ENCODE measurements around the gene C4orf46.

The C4orf46 gene

DNA sequence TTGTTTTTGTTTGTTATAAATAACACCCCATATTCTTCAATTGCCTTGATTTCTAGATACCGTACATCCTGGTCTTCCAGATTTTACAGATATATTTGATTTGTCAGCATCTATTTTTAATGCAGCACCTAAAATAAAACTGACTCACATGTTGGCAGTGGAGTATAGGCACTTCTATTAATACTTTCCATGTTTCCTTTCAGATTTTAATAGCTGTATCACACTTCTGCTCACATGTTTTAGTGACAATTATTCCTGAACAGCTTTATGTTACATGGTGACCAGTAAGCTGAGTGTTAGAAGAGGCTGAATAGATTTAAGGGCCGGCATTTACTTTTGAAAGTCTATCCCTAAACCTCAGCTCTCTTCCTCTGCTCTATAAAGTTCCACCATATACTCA is 46.1 kb downstream of the C4orf46 start (continued):
- no peak for TF ChIP-seq ZNF544 (tag by site-specific recombination; IDR thresholded peaks at IDR 0.05)
- no peak for TF ChIP-seq ZNF221 (tag by site-specific recombination; IDR thresholded peaks at IDR 0.05; ENCODE audit: borderline replicate concordance)
- TF ChIP-seq, protein P1, sequence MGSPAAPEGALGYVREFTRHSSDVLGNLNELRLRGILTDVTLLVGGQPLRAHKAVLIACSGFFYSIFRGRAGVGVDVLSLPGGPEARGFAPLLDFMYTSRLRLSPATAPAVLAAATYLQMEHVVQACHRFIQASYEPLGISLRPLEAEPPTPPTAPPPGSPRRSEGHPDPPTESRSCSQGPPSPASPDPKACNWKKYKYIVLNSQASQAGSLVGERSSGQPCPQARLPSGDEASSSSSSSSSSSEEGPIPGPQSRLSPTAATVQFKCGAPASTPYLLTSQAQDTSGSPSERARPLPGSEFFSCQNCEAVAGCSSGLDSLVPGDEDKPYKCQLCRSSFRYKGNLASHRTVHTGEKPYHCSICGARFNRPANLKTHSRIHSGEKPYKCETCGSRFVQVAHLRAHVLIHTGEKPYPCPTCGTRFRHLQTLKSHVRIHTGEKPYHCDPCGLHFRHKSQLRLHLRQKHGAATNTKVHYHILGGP (tag by site-specific recombination; IDR thresholded peaks at IDR 0.05) = no peak
- no peak for TF ChIP-seq ZFP37 (tag by site-specific recombination; IDR thresholded peaks at IDR 0.05)
- TF ChIP-seq ZNF555 (tag by site-specific recombination; conservative IDR thresholded peaks at IDR 0.05) = no peak
- TF ChIP-seq, protein P2, sequence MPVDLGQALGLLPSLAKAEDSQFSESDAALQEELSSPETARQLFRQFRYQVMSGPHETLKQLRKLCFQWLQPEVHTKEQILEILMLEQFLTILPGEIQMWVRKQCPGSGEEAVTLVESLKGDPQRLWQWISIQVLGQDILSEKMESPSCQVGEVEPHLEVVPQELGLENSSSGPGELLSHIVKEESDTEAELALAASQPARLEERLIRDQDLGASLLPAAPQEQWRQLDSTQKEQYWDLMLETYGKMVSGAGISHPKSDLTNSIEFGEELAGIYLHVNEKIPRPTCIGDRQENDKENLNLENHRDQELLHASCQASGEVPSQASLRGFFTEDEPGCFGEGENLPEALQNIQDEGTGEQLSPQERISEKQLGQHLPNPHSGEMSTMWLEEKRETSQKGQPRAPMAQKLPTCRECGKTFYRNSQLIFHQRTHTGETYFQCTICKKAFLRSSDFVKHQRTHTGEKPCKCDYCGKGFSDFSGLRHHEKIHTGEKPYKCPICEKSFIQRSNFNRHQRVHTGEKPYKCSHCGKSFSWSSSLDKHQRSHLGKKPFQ (tag by site-specific recombination; IDR thresholded peaks at IDR 0.05) = no peak
- no peak for TF ChIP-seq REPIN1 (tag by site-specific recombination; IDR thresholded peaks at IDR 0.05; ENCODE audit: low read depth)

DNA sequence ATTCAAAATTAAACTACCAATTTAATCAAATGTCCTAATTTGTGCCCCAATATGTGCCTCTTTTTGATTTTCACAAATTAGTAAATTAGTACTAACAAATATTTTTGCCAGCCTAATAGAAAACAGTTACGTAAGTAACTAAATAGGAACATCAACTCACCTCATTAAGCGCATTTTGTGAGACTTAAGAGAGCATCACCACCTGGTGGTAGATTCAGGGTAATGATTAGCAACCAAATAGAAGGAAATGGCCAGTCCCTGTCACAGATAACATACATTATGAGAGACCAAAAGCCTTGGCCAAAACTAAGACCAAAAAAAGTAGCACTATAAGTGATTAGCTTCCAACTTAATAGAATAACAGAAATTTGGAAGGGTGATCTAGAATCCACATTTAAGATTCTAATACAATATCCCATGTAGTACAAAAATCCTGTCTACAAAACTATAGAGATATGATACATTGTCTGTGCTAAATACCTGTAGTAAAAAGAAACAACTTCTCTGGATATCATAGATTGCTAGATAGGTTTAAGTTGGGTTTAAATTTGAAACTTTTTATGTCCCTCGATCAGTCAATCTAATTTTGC is 46.7 kb downstream of the C4orf46 start:
- ChIA-PET CTCF (interaction anchor here (0.6 to 2.1 kb wide), 13 partner anchors 17 to 999 kb away, joined by 3 to 9 read pairs (median 3); no protein-coding TSS in a partner anchor), POLR2A (no interaction called here)
- Histone ChIP-seq H3K27ac (ENCODE audit: extremely low read depth, low read depth, low read length) (no peak overlapping the region), H3K4me1 (ENCODE audit: control insufficient read depth, insufficient read depth, low read length) (no peaks in the 10 kb centered on the region), H3K4me3 (ENCODE audit: low read depth, low read length) (no peak overlapping the region), H3K36me3 (ENCODE audit: control insufficient read depth in 2 of 2, insufficient read depth in 1 of 2, low read length in 2 of 2) (no peaks in the 10 kb centered on the region), H3K9me3 (ENCODE audit: control insufficient read depth, insufficient read depth, low read depth, low read length) (no peaks in the 10 kb centered on the region)
- no peak for TF ChIP-seq ZNF768 (tag by site-specific recombination; IDR thresholded peaks at IDR 0.05)
- TF ChIP-seq ZNF114 (tag by site-specific recombination; IDR thresholded peaks at IDR 0.05) = no peak
- TF ChIP-seq, protein P3, sequence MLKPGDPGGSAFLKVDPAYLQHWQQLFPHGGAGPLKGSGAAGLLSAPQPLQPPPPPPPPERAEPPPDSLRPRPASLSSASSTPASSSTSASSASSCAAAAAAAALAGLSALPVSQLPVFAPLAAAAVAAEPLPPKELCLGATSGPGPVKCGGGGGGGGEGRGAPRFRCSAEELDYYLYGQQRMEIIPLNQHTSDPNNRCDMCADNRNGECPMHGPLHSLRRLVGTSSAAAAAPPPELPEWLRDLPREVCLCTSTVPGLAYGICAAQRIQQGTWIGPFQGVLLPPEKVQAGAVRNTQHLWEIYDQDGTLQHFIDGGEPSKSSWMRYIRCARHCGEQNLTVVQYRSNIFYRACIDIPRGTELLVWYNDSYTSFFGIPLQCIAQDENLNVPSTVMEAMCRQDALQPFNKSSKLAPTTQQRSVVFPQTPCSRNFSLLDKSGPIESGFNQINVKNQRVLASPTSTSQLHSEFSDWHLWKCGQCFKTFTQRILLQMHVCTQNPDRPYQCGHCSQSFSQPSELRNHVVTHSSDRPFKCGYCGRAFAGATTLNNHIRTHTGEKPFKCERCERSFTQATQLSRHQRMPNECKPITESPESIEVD (tag by site-specific recombination; IDR thresholded peaks at IDR 0.05) = no peak
- no peak for TF ChIP-seq ZNF350 (tag by site-specific recombination; IDR thresholded peaks at IDR 0.05)
- TF ChIP-seq, protein P4, sequence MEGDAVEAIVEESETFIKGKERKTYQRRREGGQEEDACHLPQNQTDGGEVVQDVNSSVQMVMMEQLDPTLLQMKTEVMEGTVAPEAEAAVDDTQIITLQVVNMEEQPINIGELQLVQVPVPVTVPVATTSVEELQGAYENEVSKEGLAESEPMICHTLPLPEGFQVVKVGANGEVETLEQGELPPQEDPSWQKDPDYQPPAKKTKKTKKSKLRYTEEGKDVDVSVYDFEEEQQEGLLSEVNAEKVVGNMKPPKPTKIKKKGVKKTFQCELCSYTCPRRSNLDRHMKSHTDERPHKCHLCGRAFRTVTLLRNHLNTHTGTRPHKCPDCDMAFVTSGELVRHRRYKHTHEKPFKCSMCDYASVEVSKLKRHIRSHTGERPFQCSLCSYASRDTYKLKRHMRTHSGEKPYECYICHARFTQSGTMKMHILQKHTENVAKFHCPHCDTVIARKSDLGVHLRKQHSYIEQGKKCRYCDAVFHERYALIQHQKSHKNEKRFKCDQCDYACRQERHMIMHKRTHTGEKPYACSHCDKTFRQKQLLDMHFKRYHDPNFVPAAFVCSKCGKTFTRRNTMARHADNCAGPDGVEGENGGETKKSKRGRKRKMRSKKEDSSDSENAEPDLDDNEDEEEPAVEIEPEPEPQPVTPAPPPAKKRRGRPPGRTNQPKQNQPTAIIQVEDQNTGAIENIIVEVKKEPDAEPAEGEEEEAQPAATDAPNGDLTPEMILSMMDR (tag by site-specific recombination; IDR thresholded peaks at IDR 0.05) = 0 out of 2 replicates have a peak, but pooled peaks have one; percentile 12
- TF ChIP-seq ZNF654 (tag by site-specific recombination; IDR thresholded peaks at IDR 0.05; ENCODE audit: low read depth) = peak; percentile 65
- TF ChIP-seq ZXDB (tag by site-specific recombination; IDR thresholded peaks at IDR 0.05) = no peak
- no peak for TF ChIP-seq ZNF239 (tag by site-specific recombination; IDR thresholded peaks at IDR 0.05)
- TF ChIP-seq KLF10 (tag by site-specific recombination; IDR thresholded peaks at IDR 0.05) = no peak

DNA sequence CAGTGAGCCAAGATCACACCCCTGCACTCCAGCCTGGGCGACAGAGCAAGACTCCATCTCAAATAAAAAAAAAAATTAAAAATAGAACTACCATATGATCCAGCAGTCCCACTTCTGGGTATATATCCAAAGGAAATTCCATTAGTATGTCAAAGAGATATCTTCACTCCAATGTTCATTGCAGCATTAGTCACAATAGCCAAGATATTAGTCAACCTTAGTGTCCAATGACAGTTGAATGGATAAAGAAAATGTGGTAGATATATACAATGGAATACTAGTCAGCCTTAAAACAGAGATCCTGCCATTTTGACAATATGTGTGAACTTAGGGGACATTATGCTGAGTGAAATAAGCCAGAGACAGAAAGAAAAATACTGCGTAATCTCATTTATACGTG is 49.4 kb downstream of the C4orf46 start:
- TF ChIP-seq GLIS2 (tag by site-specific recombination; IDR thresholded peaks at IDR 0.05) = no peak
- TF ChIP-seq ZNF302 (tag by site-specific recombination; IDR thresholded peaks at IDR 0.05; ENCODE audit: low read depth) = no peak
- TF ChIP-seq ZNF266 (tag by site-specific recombination; IDR thresholded peaks at IDR 0.05; ENCODE audit: low read depth) = no peak
- no peak for TF ChIP-seq ZNF202 (tag by site-specific recombination; IDR thresholded peaks at IDR 0.05; ENCODE audit: borderline replicate concordance)
- TF ChIP-seq ZNF521 (tag by site-specific recombination; IDR thresholded peaks at IDR 0.05) = no peak
- TF ChIP-seq KLF10 (tag by site-specific recombination; IDR thresholded peaks at IDR 0.05) = no peak
- no peak for TF ChIP-seq ZNF214 (tag by site-specific recombination; IDR thresholded peaks at IDR 0.05; ENCODE audit: borderline replicate concordance)
- TF ChIP-seq ZBTB7A (tag by site-specific recombination; IDR thresholded peaks at IDR 0.05; ENCODE audit: low read depth) = no peak
- Histone ChIP-seq H3K9me3 (ENCODE audit: control insufficient read depth, insufficient read depth, low read depth, low read length) (no peaks in the 10 kb centered on the region), H3K36me3 (ENCODE audit: control insufficient read depth in 2 of 2, insufficient read depth in 1 of 2, low read length in 2 of 2) (no peaks in the 10 kb centered on the region), H3K27ac (ENCODE audit: extremely low read depth, low read depth, low read length) (no peak overlapping the region), H3K4me1 (ENCODE audit: control insufficient read depth, insufficient read depth, low read length) (no peaks in the 10 kb centered on the region), H3K4me3 (ENCODE audit: low read depth, low read length) (no peak overlapping the region)
- CTCF ChIA-PET = no interaction called here
- POLR2A ChIA-PET = no interaction called here

All from HEK293 (cell line).